Calu3 (cell line): ENCODE results near the gene CMIP. TPM values are rescaled to one million over a fixed set of nuclear protein-coding genes. Genes with fewer than 3 reads are reported as not detected.

Experiments
- BruUV-seq: library from RNA; stranded (reverse); fragments of 400-500 nt; replicated peaks from 2 replicates; lab custom pipeline; 2021; lab: Mats Ljungman, UMichigan
- CTCF ChIA-PET: fragments of 300-600 bp; sonication (Branson Sonifier 250); formaldehyde crosslinking; loops from one replicate; lab custom pipeline; 2022; ENCODE audit warnings: antibody characterized with exemption; lab: Charles Lee
- DNase-seq: peaks from one replicate; pipeline ENCODE4 v3.0.0; 2022
- H3K27ac Mint-ChIP-seq: one replicate; pipeline ENCODE4 v1.8.0; 2022; ENCODE audit warnings: mixed read lengths; ENCODE audit not compliant: unreplicated experiment
- H3K27me3 Mint-ChIP-seq: one replicate; pipeline ENCODE4 v1.8.0; 2022; ENCODE audit warnings: mixed read lengths; ENCODE audit not compliant: unreplicated experiment
- H3K36me3 Mint-ChIP-seq: one replicate; pipeline ENCODE4 v1.8.0; 2022; ENCODE audit warnings: mild to moderate bottlenecking, moderate library complexity, mixed read lengths; ENCODE audit not compliant: insufficient read depth, unreplicated experiment
- H3K4me1 Mint-ChIP-seq: one replicate; pipeline ENCODE4 v1.8.0; 2022; ENCODE audit warnings: mild to moderate bottlenecking, low read depth, mixed read lengths; ENCODE audit not compliant: unreplicated experiment
- H3K4me3 Mint-ChIP-seq: one replicate; pipeline ENCODE4 v1.8.0; 2022; ENCODE audit warnings: mild to moderate bottlenecking, low read depth, moderate library complexity, mixed read lengths; ENCODE audit not compliant: unreplicated experiment
- H3K9me3 Mint-ChIP-seq: one replicate; pipeline ENCODE4 v1.8.0; 2022; ENCODE audit warnings: low read depth, mixed read lengths; ENCODE audit not compliant: unreplicated experiment
- intact Hi-C: fragments of 100-400 bp; cut with micrococcal nuclease; formaldehyde crosslinking; loops from one replicate; pipeline ENCODE4 v1.10.0; 2022; ENCODE audit not compliant: unreplicated experiment
- total RNA-seq: library from RNA; stranded (reverse); gene quantifications from 2 replicates; pipeline ENCODE4 v1.2.3, GENCODE V29; 2022
- TF ChIP-seq, protein P1 (sequence below): fragments of 200-600 bp; IDR thresholded peaks from one replicate; pipeline ENCODE4 v1.8.0; 2022; ENCODE audit warnings: antibody characterized with exemption; ENCODE audit not compliant: unreplicated experiment

The CMIP gene
- total RNA-seq, 1 experiment from 2014 or later: 82.7 TPM

DNA sequence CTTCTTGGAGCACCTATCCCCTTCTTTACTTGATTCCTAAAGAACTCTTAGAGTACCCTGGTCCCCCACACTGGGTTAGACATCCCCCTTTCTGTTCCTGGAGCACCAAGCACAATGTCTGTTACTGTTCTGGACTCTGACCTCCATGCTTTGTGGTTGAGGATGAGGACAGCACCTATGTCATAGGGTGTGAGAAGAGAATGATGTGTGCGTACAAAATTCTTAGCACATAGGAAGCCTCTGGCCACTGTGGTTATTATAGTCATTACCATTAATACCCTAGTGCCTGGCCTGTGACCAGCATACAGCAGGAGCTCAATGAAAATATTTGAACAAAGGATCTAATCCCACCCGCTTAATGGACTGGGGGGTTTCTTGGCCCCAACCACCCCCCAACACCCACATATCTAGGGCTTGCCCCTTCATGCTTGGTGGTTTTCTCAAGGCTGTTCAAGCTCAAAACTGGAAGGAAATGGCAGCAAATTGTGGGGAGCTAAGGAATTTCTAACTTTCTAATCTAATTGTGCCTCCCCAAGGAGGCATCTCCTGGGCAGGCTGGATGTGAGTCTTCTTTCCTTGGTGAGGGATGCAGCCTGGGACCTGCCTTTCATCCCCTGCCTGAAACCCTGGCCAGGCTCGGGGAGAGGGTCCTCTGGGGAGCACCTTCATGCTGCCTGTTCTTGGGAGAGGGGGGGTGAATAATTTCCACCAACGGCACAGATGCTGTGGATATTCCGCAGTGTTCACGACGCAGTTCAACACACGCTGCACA lies 1.5 kb upstream of the CMIP start:
- BruUV-seq: no TSS peak
- Mint-ChIP-seq H3K9me3 (no peaks in the 10 kb centered on the region), H3K4me1 (peaks cover 42% of the 10 kb centered on the region), H3K36me3 (peaks cover 41% of the 10 kb centered on the region), H3K4me3 (peak overlapping the region; percentile 63), H3K27me3 (peaks cover 9% of the 10 kb centered on the region), H3K27ac (peak overlapping the region; percentile 93)
- CTCF ChIA-PET: interaction anchor here (0.6 to 0.7 kb wide), 2 partner anchors 242 to 325 kb away, joined by 3 read pairs; no protein-coding TSS in a partner anchor
- TF ChIP-seq, protein P1, sequence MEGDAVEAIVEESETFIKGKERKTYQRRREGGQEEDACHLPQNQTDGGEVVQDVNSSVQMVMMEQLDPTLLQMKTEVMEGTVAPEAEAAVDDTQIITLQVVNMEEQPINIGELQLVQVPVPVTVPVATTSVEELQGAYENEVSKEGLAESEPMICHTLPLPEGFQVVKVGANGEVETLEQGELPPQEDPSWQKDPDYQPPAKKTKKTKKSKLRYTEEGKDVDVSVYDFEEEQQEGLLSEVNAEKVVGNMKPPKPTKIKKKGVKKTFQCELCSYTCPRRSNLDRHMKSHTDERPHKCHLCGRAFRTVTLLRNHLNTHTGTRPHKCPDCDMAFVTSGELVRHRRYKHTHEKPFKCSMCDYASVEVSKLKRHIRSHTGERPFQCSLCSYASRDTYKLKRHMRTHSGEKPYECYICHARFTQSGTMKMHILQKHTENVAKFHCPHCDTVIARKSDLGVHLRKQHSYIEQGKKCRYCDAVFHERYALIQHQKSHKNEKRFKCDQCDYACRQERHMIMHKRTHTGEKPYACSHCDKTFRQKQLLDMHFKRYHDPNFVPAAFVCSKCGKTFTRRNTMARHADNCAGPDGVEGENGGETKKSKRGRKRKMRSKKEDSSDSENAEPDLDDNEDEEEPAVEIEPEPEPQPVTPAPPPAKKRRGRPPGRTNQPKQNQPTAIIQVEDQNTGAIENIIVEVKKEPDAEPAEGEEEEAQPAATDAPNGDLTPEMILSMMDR: no peak
- intact Hi-C loops: no loop called here
- DNase-seq: no peak

DNA sequence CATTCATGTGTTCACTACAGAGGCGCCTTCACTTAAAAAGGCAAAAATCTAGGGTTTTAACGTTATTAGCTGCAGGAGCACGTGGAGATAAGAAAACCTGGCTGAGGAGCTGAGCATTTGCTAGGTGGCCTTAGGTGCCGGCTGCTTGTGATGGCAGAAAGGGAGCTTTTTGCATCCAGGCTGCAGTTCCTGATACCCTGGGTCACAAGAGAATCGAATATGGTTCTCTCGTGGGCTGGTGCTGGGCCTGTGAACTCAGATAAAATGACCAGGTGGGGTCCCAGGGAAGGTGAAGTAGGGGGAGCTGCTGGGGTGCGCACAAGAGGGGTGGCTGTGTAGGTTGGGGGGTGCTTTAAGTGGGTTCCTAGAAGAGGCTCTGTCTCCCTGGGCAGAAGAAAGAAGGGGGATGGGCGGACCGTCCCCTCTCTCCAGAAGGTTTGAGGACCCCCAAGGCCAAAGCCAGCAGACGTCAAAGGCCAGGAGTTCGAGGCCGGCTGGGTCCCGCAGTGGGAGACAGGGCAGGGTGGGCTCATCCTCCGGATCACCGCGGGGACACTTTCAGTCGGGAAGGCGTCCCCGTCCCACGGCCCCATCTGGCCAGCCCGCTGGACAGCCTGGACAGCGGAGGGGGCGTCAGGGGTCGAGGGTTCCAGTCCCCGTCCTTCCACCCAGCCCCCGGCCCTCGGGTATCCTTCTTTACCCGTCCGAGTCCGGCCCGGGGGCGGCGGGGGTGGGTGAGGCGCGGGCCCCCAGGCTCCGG lies 740 bp upstream of the CMIP start:
- Mint-ChIP-seq H3K9me3 (no peaks in the 10 kb centered on the region), H3K4me3 (peak overlapping the region; percentile 63), H3K27me3 (peaks cover 1% of the 10 kb centered on the region), H3K27ac (peak overlapping the region; percentile 93), H3K36me3 (peaks cover 47% of the 10 kb centered on the region), H3K4me1 (peaks cover 49% of the 10 kb centered on the region)
- TF ChIP-seq, protein P1: no peak
- TSS peak; percentile 19 for BruUV-seq
- intact Hi-C loops: no loop called here
- DNase-seq: peak; percentile 45
- CTCF ChIA-PET: no interaction called here

DNA sequence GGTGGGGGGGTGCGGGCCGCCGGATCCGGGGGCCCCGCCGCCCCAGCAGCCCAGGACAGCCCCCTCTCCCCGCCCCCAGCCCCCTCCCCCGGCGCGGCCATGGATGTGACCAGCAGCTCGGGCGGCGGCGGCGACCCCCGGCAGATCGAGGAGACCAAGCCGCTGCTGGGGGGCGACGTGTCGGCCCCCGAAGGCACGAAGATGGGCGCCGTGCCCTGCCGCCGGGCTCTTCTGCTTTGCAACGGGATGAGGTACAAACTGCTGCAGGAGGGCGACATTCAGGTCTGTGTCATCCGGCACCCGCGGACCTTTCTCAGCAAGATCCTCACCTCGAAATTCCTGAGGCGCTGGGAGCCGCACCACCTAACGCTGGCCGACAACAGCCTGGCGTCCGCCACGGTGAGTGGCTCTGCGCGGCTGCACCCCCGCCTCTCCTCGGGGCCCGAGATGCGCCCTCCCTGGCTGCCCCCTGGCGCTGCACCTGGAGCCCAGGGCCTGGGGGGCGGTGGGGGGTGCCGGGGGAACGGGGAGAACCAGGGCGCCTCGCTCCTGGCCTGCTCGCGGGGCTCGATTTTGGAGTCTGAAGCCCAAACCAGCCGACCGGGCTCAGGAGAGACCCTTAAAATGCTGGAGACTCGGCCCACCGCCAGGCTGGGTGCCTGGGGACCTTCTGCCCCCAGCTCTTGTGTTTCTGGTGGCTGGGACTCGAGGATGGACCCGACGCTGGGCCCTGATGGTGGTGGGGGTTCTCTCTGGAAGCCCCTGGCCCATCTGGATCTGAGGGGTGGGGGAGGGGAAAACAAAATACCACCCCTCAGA lies 744 bp downstream of the CMIP start:
- Mint-ChIP-seq H3K4me3 (peak overlapping the region; percentile 100), H3K27ac (peak overlapping the region; percentile 99), H3K27me3 (no peaks in the 10 kb centered on the region), H3K4me1 (peaks cover 64% of the 10 kb centered on the region), H3K9me3 (no peaks in the 10 kb centered on the region), H3K36me3 (peaks cover 47% of the 10 kb centered on the region)
- peak; percentile 63 for DNase-seq
- BruUV-seq: no TSS peak
- intact Hi-C loops: loop anchor here (5.0 kb wide), 2 partner anchors 47 to 112 kb away; no protein-coding TSS in a partner anchor
- TF ChIP-seq, protein P1: no peak
- CTCF ChIA-PET: interaction anchor here (0.6 kb wide), 1 partner anchor 29 kb away, joined by 3 read pairs; no protein-coding TSS in a partner anchor
